ENCODE data around the gene C3. TPM values are rescaled to one million over a fixed set of nuclear protein-coding genes. Genes with fewer than 3 reads are reported as not detected.
A peak's percentile ranks its signal among the peaks of the same experiment; 100 is the strongest.

Gene C3
- total and polyA plus RNA-seq, 2 experiments from 2014 or later: 556 to 563 TPM

GRCh38 chr19:6739883-6740588, 19.6 kb upstream of the C3 start:
- peaks cover 36% of the 10 kb centered on the region for H3K79me2 ChIP-seq
- peak overlapping the region; percentile 89 for H3K4me2 ChIP-seq
- TF ChIP-seq EZH2phosphoT487 (IDR thresholded peaks at IDR 0.05; ENCODE audit: low read depth, severe bottlenecking, unreplicated experiment): no peak
- WGBS (ENCODE audit: low lambda C conversion rate, missing lambda C conversion rate): under 1% methylated on average over 22 of the region's 34 CpGs
- H3K9me2 ChIP-seq (replicated peaks; ENCODE audit: insufficient read depth): no peaks in the 10 kb centered on the region
- peak overlapping the region; percentile 79 for H3K4me3 ChIP-seq
- peaks cover 49% of the 10 kb centered on the region for H3K4me1 ChIP-seq (ENCODE audit: insufficient read depth)
- H3K27me3 ChIP-seq: no peaks in the 10 kb centered on the region
- peak overlapping the region; percentile 93 for H3K27ac ChIP-seq
- peak overlapping the region; percentile 27 for H2AFZ ChIP-seq
- no peaks in the 10 kb centered on the region for H3K9me3 ChIP-seq (ENCODE audit: low read depth)
- no peaks in the 10 kb centered on the region for H3K36me3 ChIP-seq (replicated peaks; ENCODE audit: insufficient read depth, low read depth)
- DNase-seq (ENCODE audit: low spot score): peak; percentile 68
- H4K20me1 ChIP-seq (ENCODE audit: insufficient read depth, poor library complexity, severe bottlenecking): peaks cover 5% of the 10 kb centered on the region

- peak; percentile 96 for DNase-seq (ENCODE audit: low spot score)
- WGBS (ENCODE audit: low lambda C conversion rate, missing lambda C conversion rate): under 1% methylated on average over 16 of the region's 47 CpGs
- Histone ChIP-seq H3K4me1 (ENCODE audit: insufficient read depth) (peaks cover 45% of the 10 kb centered on the region), H3K9me2 (replicated peaks; ENCODE audit: insufficient read depth) (no peaks in the 10 kb centered on the region), H3K27me3 (no peaks in the 10 kb centered on the region), H3K27ac (peak within 1 kb of the TSS; percentile 98), H3K36me3 (replicated peaks; ENCODE audit: insufficient read depth, low read depth) (no peaks in the 10 kb centered on the region), H2AFZ (peak within 1 kb of the TSS; percentile 81), H3K4me2 (peak within 1 kb of the TSS; percentile 89), H3K9me3 (ENCODE audit: low read depth) (no peaks in the 10 kb centered on the region), H3K79me2 (peaks cover 41% of the 10 kb centered on the region), H3K4me3 (peak within 1 kb of the TSS; percentile 79), H4K20me1 (ENCODE audit: insufficient read depth, poor library complexity, severe bottlenecking) (peaks cover 5% of the 10 kb centered on the region)
- TF ChIP-seq EZH2 (IDR thresholded peaks at IDR 0.05; ENCODE audit: borderline replicate concordance) (no peak), CTCF (IDR thresholded peaks at IDR 0.05; ENCODE audit: poor library complexity) (no peak), EZH2phosphoT487 (IDR thresholded peaks at IDR 0.05; ENCODE audit: low read depth, severe bottlenecking, unreplicated experiment) (no peak)
Measured at GRCh38 chr19:6739390-6739882, 19.0 kb upstream of the C3 start, which contains the start of gene TRIP10. Gene TRIP10, plus strand, starts transcription at chr19:6739680. Its CDS starts 82 bp downstream, at chr19:6739762.

GRCh38 chr19:6738787-6739389, 18.4 kb upstream of the C3 start:
- no peak for TF ChIP-seq CTCF (IDR thresholded peaks at IDR 0.05; ENCODE audit: poor library complexity)
- no peak for TF ChIP-seq EZH2phosphoT487 (IDR thresholded peaks at IDR 0.05; ENCODE audit: low read depth, severe bottlenecking, unreplicated experiment)
- TF ChIP-seq EZH2 (IDR thresholded peaks at IDR 0.05; ENCODE audit: borderline replicate concordance): no peak
- DNase-seq (ENCODE audit: low spot score): peak; percentile 81
- 13% methylated on average over 24 of the region's 24 CpGs for WGBS (ENCODE audit: low lambda C conversion rate, missing lambda C conversion rate)

More at GRCh38 chr19:6738787-6739389, 18.4 kb upstream of the C3 start:
- H4K20me1 ChIP-seq (ENCODE audit: insufficient read depth, poor library complexity, severe bottlenecking): peaks cover 5% of the 10 kb centered on the region
- H3K9me3 ChIP-seq (ENCODE audit: low read depth): no peaks in the 10 kb centered on the region
- peak overlapping the region; percentile 98 for H3K27ac ChIP-seq
- H3K79me2 ChIP-seq: peaks cover 42% of the 10 kb centered on the region
- H3K4me2 ChIP-seq: peak overlapping the region; percentile 86
- H3K4me1 ChIP-seq (ENCODE audit: insufficient read depth): peaks cover 39% of the 10 kb centered on the region
- no peaks in the 10 kb centered on the region for H3K9me2 ChIP-seq (replicated peaks; ENCODE audit: insufficient read depth)
- H3K4me3 ChIP-seq: peak overlapping the region; percentile 17
- peak overlapping the region; percentile 81 for H2AFZ ChIP-seq
- no peaks in the 10 kb centered on the region for H3K36me3 ChIP-seq (replicated peaks; ENCODE audit: insufficient read depth, low read depth)
- no peaks in the 10 kb centered on the region for H3K27me3 ChIP-seq

Data from hepatocyte (in vitro differentiated cells).